GM10248 (cell line): Measurements from ENCODE around the gene ZNF175.
A peak's percentile ranks its signal among the peaks of the same experiment; 100 is the strongest.

Experiments
- CTCF ChIA-PET: fragments of 300-600 bp; sonication (Branson Sonifier 250); formaldehyde crosslinking; extraction: SDS; loops from one replicate; lab custom pipeline; 2021; ENCODE audit warnings: antibody characterized with exemption; lab: Yijun Ruan, JAX
- POLR2A ChIA-PET: fragments of 350-650 bp; sonication (Branson Sonifier 250); formaldehyde crosslinking; extraction: SDS; loops from one replicate; lab custom pipeline; 2020; ENCODE audit warnings: antibody characterized with exemption; lab: Yijun Ruan, JAX
- DNase-seq: peaks from one replicate; pipeline ENCODE4 v3.0.0; 2012; ENCODE audit errors: extremely low spot score
- CTCF ChIP-seq: IDR thresholded peaks from 2 replicates; pipeline ENCODE4 v1.5.1; 2012; ENCODE audit warnings: mild to moderate bottlenecking, low read depth; ENCODE audit errors: extremely low read depth, missing control alignments, control extremely low read depth

Gene ZNF175

GRCh38 chr19:51607077-51607476, 36.0 kb downstream of the ZNF175 start:
- DNase-seq = peak; percentile 88
- CTCF ChIA-PET = interaction anchor here (0.7 to 2.8 kb wide), 13 partner anchors 16 to 189 kb away, joined by 3 to 12 read pairs (median 3); partner anchors contain the start of gene SIGLEC10
- POLR2A ChIA-PET = interaction anchor here (1.1 kb wide), 1 partner anchor 13 kb away, joined by 3 read pairs; no protein-coding TSS in a partner anchor
- TF ChIP-seq CTCF = no peak

- POLR2A ChIA-PET = no interaction called here
- peak; percentile 54 for DNase-seq
These were observed 37.0 kb downstream of the ZNF175 start for GRCh38 chr19:51607920-51608562.

GRCh38 chr19:51610576-51610975, 39.5 kb downstream of the ZNF175 start:
- POLR2A ChIA-PET = no interaction called here
- no peak for TF ChIP-seq CTCF
- CTCF ChIA-PET = interaction anchor here (0.8 to 1.5 kb wide), 2 partner anchors 8 to 51 kb away, joined by 3 read pairs; no protein-coding TSS in a partner anchor
- no peak for DNase-seq

More at GRCh38 chr19:51607920-51608562, 37.0 kb downstream of the ZNF175 start:
- CTCF ChIA-PET = interaction anchor here (0.7 to 2.7 kb wide), 19 partner anchors 11 to 190 kb away, joined by 3 to 12 read pairs (median 4); partner anchors contain the start of genes SIGLEC10 and ZNF175
- peak; percentile 74 for TF ChIP-seq CTCF

- no peak for DNase-seq
- TF ChIP-seq CTCF = no peak
- POLR2A ChIA-PET = no interaction called here
- CTCF ChIA-PET = interaction anchor here (1.0 to 2.5 kb wide), 7 partner anchors 10 to 99 kb away, joined by 3 to 10 read pairs (median 3); no protein-coding TSS in a partner anchor
These were observed 43.7 kb downstream of the ZNF175 start for GRCh38 chr19:51614789-51615188.

- TF ChIP-seq CTCF = no peak
- ChIA-PET POLR2A (no interaction called here), CTCF (interaction anchor here (1.0 to 2.5 kb wide), 4 partner anchors 9 to 100 kb away, joined by 3 to 10 read pairs (median 6); no protein-coding TSS in a partner anchor)
- no peak for DNase-seq
These were observed 44.9 kb downstream of the ZNF175 start for GRCh38 chr19:51615991-51616390.

- ChIA-PET CTCF (interaction anchor here (1.0 to 1.6 kb wide), 4 partner anchors 9 to 57 kb away, joined by 3 to 5 read pairs (median 4); partner anchors contain the start of gene SIGLEC5), POLR2A (no interaction called here)
- no peak for TF ChIP-seq CTCF
- peak; percentile 77 for DNase-seq
These were observed 50.1 kb downstream of the ZNF175 start for GRCh38 chr19:51621178-51621577.
